IPS-NIHi7 (cell line): ENCODE results near the gene PTPRC.
"Not testable (repeated sequence)": the region's sequence is repeated elsewhere in the genome, so short reads cannot be mapped to it uniquely, and the experiment has no call there.

ENCODE experiments used
- DNase-seq: peaks from one replicate; pipeline ENCODE4 v3.0.0; 2012; ENCODE audit warnings: mixed read lengths; ENCODE audit errors: extremely low spot score

The PTPRC gene

GRCh38 chr1:198638894-198639635 lies at the start of gene PTPRC:
Gene PTPRC, plus strand, starts transcription at chr1:198639040. Its CDS starts 229 bp downstream, at chr1:198639269.
- no peak for DNase-seq

GRCh38 chr1:198590454-198590853 lies 48.4 kb upstream of the PTPRC start:
- DNase-seq: no peak

- no peak for DNase-seq
Measured at GRCh38 chr1:198595765-198596164, 43.1 kb upstream of the PTPRC start.

GRCh38 chr1:198597690-198598430 lies 41.0 kb upstream of the PTPRC start:
- no peak for DNase-seq

- DNase-seq: no peak
Measured at GRCh38 chr1:198598796-198599321, 40.0 kb upstream of the PTPRC start.

GRCh38 chr1:198599749-198600148 lies 39.1 kb upstream of the PTPRC start:
- no peak for DNase-seq

- no peak for DNase-seq
Measured at GRCh38 chr1:198600906-198601305, 37.9 kb upstream of the PTPRC start.

- not testable (repeated sequence) for DNase-seq
Measured at GRCh38 chr1:198601310-198601709, 37.5 kb upstream of the PTPRC start.

GRCh38 chr1:198601936-198602889 lies 36.6 kb upstream of the PTPRC start:
- no peak for DNase-seq

GRCh38 chr1:198604975-198605374 lies 33.9 kb upstream of the PTPRC start:
- no peak for DNase-seq

- DNase-seq: no peak
Measured at GRCh38 chr1:198605406-198605805, 33.4 kb upstream of the PTPRC start.

- peak; percentile 14 for DNase-seq
Measured at GRCh38 chr1:198606020-198606438, 32.8 kb upstream of the PTPRC start.

- no peak for DNase-seq
Measured at GRCh38 chr1:198607714-198608113, 31.1 kb upstream of the PTPRC start.

- DNase-seq: no peak
Measured at GRCh38 chr1:198610362-198610761, 28.5 kb upstream of the PTPRC start.

- DNase-seq: no peak
Measured at GRCh38 chr1:198611219-198611618, 27.6 kb upstream of the PTPRC start.

GRCh38 chr1:198612471-198613260 lies 26.2 kb upstream of the PTPRC start:
- DNase-seq: no peak

GRCh38 chr1:198617406-198617805 lies 21.4 kb upstream of the PTPRC start:
- DNase-seq: no peak

- DNase-seq: no peak
Measured at GRCh38 chr1:198619375-198620140, 19.3 kb upstream of the PTPRC start.

GRCh38 chr1:198620218-198620617 lies 18.6 kb upstream of the PTPRC start:
- DNase-seq: no peak
